ENCODE data around the gene MAMLD1. TPM values are rescaled to one million over a fixed set of nuclear protein-coding genes. Genes with fewer than 3 reads are reported as not detected.

The MAMLD1 gene
- total RNA-seq, 2 donors from 2014 or later, result 0.44 to 0.68 TPM

- no peak for TF ChIP-seq CTCF (conservative IDR thresholded peaks at IDR 0.05)
- no peaks in the 10 kb centered on the region for H3K4me1 Mint-ChIP-seq
Measured at GRCh38 chrX:150529587-150529986, 166.5 kb downstream of the MAMLD1 start.

GRCh38 chrX:150530821-150531220 lies 167.7 kb downstream of the MAMLD1 start:
- Mint-ChIP-seq H3K4me1 (no peaks in the 10 kb centered on the region), H3K27ac (no peak overlapping the region), H3K27me3 (ENCODE audit: insufficient read depth) (peaks cover 3% of the 10 kb centered on the region), H3K36me3 (ENCODE audit: low read depth) (no peaks in the 10 kb centered on the region), H3K4me3 (no peak overlapping the region), H3K9me3 (peaks cover 74% of the 10 kb centered on the region)
- no peak for TF ChIP-seq CTCF (conservative IDR thresholded peaks at IDR 0.05)
- no peak overlapping the region for H3K27ac ChIP-seq (ENCODE audit: low read depth, low read length)
- H3K27me3 ChIP-seq (ENCODE audit: control insufficient read depth, insufficient read depth, low read length, poor library complexity, severe bottlenecking), result no peaks in the 10 kb centered on the region
- no peaks in the 10 kb centered on the region for H3K36me3 ChIP-seq (ENCODE audit: control insufficient read depth, insufficient read depth, low read length)
- no peak overlapping the region for H3K4me3 ChIP-seq (ENCODE audit: low read length)
- no peaks in the 10 kb centered on the region for H3K4me1 ChIP-seq (ENCODE audit: control insufficient read depth, insufficient read depth, low read length)
- DNase-seq, result no peak
- H3K9me3 ChIP-seq (ENCODE audit: control insufficient read depth, low read length), result no peaks in the 10 kb centered on the region
- no peak overlapping the region for H3K9ac ChIP-seq (ENCODE audit: extremely low read depth, low read length, poor library complexity, severe bottlenecking)
- 83 to 90% methylated on average over 1 to 7 of the region's 7 CpGs for WGBS, 2 experiments (ENCODE audit: insufficient coverage in 1 of 2, insufficient read length in 1 of 2)

More at GRCh38 chrX:150529587-150529986, 166.5 kb downstream of the MAMLD1 start:
- Mint-ChIP-seq H3K36me3 (ENCODE audit: low read depth) (no peaks in the 10 kb centered on the region), H3K4me3 (no peak overlapping the region), H3K9me3 (peaks cover 75% of the 10 kb centered on the region), H3K27ac (no peak overlapping the region), H3K27me3 (ENCODE audit: insufficient read depth) (no peaks in the 10 kb centered on the region)
- H3K4me3 ChIP-seq (ENCODE audit: low read length), result no peak overlapping the region
- H3K27ac ChIP-seq (ENCODE audit: low read depth, low read length), result no peak overlapping the region
- H3K9ac ChIP-seq (ENCODE audit: extremely low read depth, low read length, poor library complexity, severe bottlenecking), result no peak overlapping the region
- H3K27me3 ChIP-seq (ENCODE audit: control insufficient read depth, insufficient read depth, low read length, poor library complexity, severe bottlenecking), result no peaks in the 10 kb centered on the region
- no peaks in the 10 kb centered on the region for H3K36me3 ChIP-seq (ENCODE audit: control insufficient read depth, insufficient read depth, low read length)
- no peaks in the 10 kb centered on the region for H3K4me1 ChIP-seq (ENCODE audit: control insufficient read depth, insufficient read depth, low read length)
- WGBS, 2 experiments (ENCODE audit: insufficient coverage in 1 of 2, insufficient read length in 1 of 2), result 79% methylated on average over 3 of the region's 3 CpGs; no CpG with 5 or more reads in 1 of the 2 experiments
- no peak for DNase-seq
- H3K9me3 ChIP-seq (ENCODE audit: control insufficient read depth, low read length), result no peaks in the 10 kb centered on the region

GRCh38 chrX:150531467-150531866 lies 168.3 kb downstream of the MAMLD1 start:
- Histone ChIP-seq H3K9ac (ENCODE audit: extremely low read depth, low read length, poor library complexity, severe bottlenecking) (no peak overlapping the region), H3K9me3 (ENCODE audit: control insufficient read depth, low read length) (no peaks in the 10 kb centered on the region), H3K36me3 (ENCODE audit: control insufficient read depth, insufficient read depth, low read length) (no peaks in the 10 kb centered on the region), H3K4me3 (ENCODE audit: low read length) (no peak overlapping the region), H3K27me3 (ENCODE audit: control insufficient read depth, insufficient read depth, low read length, poor library complexity, severe bottlenecking) (no peaks in the 10 kb centered on the region), H3K27ac (ENCODE audit: low read depth, low read length) (no peak overlapping the region), H3K4me1 (ENCODE audit: control insufficient read depth, insufficient read depth, low read length) (no peaks in the 10 kb centered on the region)
- Mint-ChIP-seq H3K36me3 (ENCODE audit: low read depth) (no peaks in the 10 kb centered on the region), H3K27ac (no peak overlapping the region), H3K9me3 (peaks cover 72% of the 10 kb centered on the region), H3K27me3 (ENCODE audit: insufficient read depth) (peaks cover 3% of the 10 kb centered on the region), H3K4me1 (no peaks in the 10 kb centered on the region), H3K4me3 (no peak overlapping the region)
- no peak for DNase-seq
- 93% methylated on average over 3 of the region's 4 CpGs; no CpG with 5 or more reads in 1 of the 2 experiments for WGBS, 2 experiments (ENCODE audit: insufficient coverage in 1 of 2, insufficient read length in 1 of 2)
- TF ChIP-seq CTCF (conservative IDR thresholded peaks at IDR 0.05), result no peak

Data from endodermal cell (in vitro differentiated cells).